Activated naive CD4-positive, alpha-beta T cell treated with anti-CD3 and anti-CD28 coated beads, Interleukin-2, amount 10 ng/mL, durations not matched to agents 7 days and 5 days (primary cell): ENCODE results near the gene SPDYE3.
"Not testable (repeated sequence)": the region's sequence is repeated elsewhere in the genome, so short reads cannot be mapped to it uniquely, and the experiment has no call there.

ENCODE experiments used
- CTCF ChIA-PET: fragments of 350-600 bp; sonication (Branson Sonifier 250); formaldehyde crosslinking; loops from one replicate; lab custom pipeline; 2021; ENCODE audit warnings: antibody characterized with exemption; lab: Charles Lee
- DNase-seq: peaks from one replicate; pipeline ENCODE4 v3.0.0-alpha.2; 2020
- H3K27ac Mint-ChIP-seq: one replicate; pipeline ENCODE4 v1.8.0; 2021; ENCODE audit warnings: mild to moderate bottlenecking, moderate library complexity, mixed read lengths
- H3K27me3 Mint-ChIP-seq: one replicate; pipeline ENCODE4 v1.8.0; 2021; ENCODE audit warnings: mild to moderate bottlenecking, mixed read lengths
- H3K36me3 Mint-ChIP-seq: one replicate; pipeline ENCODE4 v1.8.0; 2021; ENCODE audit warnings: mixed read lengths
- H3K4me1 Mint-ChIP-seq: one replicate; pipeline ENCODE4 v1.8.0; 2021; ENCODE audit warnings: mixed read lengths
- H3K4me3 Mint-ChIP-seq: one replicate; pipeline ENCODE4 v1.8.0; 2021; ENCODE audit warnings: mild to moderate bottlenecking, moderate library complexity, mixed read lengths
- H3K9me3 Mint-ChIP-seq: one replicate; pipeline ENCODE4 v1.8.0; 2021; ENCODE audit warnings: mixed read lengths

Gene SPDYE3, protein sequence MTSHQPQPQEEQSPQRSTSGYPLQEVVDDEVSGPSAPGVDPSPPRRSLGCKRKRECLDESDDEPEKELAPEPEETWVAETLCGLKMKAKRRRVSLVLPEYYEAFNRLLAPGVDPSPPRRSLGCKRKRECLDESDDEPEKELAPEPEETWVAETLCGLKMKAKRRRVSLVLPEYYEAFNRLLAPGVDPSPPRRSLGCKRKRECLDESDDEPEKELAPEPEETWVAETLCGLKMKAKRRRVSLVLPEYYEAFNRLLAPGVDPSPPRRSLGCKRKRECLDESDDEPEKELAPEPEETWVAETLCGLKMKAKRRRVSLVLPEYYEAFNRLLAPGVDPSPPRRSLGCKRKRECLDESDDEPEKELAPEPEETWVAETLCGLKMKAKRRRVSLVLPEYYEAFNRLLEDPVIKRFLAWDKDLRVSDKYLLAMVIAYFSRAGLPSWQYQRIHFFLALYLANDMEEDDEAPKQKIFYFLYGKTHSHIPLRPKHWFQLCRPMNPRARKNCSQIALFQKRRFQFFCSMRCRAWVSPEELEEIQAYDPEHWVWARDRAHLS

DNA sequence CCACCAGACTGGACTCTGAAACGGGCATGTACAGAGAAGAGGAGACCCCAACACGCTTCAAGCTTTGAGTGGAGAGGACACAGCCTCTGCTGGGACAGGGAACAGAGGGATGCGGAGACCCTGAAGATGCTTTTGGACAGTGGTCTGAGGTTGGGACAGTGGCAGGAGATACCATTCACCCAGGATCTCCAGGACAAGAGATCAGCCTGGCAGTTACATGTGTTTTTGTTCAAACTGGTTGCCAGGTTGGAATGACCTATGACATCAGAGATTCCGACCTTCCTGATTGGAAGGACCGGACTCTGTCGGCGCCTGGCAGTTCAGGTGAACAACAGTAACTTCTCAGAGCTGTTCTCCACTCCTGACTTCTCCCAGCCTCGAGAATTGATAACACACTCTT is at the start of gene SPDYE3:
SPDYE3 (plus strand) TSS at position 301 of the 400 bp plus-strand sequence. CDS start 184 bp downstream, outside the sequence.
- DNase-seq, H3K4me1 Mint-ChIP-seq, H3K4me3 Mint-ChIP-seq, CTCF ChIA-PET, H3K27ac Mint-ChIP-seq, H3K27me3 Mint-ChIP-seq, H3K9me3 Mint-ChIP-seq, H3K36me3 Mint-ChIP-seq: not testable (repeated sequence)

DNA sequence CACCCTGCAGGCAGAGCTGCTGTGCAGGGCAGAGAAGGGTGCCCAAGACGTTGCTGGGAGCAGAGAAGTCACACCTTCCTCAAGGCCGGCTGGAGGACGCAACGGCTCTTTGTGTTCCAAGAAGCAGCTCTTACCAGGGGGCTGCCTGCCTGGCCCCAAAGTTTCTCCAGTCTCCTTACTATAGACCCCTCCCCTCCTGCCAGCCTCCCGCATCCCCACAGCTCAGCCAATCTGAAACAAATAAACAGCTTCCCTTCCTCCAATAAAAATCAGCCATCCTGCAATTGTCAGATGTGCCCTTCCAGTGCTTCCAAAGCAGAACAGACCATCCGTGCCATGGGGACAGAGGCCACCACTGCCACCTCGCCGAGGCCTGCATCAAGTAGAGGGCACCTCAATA is 47.5 kb upstream of the SPDYE3 start:
- DNase-seq, H3K9me3 Mint-ChIP-seq, H3K36me3 Mint-ChIP-seq, H3K4me1 Mint-ChIP-seq, CTCF ChIA-PET, H3K27me3 Mint-ChIP-seq, H3K27ac Mint-ChIP-seq, H3K4me3 Mint-ChIP-seq: not testable (repeated sequence)

DNA sequence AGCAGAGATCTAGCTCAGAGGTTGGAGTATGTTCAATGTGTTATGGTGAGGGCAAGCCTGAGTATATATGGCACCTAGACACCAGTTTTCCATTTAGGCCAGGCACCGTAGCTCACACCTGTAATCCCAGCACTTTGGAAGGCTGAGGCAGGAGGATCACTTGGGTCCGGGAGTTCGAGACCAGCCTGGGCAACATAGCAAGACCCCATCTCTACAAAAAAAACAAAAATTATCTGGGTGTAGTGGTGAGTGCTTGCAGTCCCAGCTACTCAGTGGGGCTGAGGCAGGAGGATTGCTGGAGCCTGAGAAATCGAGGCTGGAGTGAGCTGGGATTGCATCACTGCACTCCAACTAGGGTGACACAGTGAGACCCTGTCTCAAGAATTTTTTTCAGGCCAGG is 44.6 kb upstream of the SPDYE3 start:
- DNase-seq, H3K36me3 Mint-ChIP-seq: not testable (repeated sequence)
- CTCF ChIA-PET, result interaction anchor here (0.7 kb wide), 1 partner anchor 259 kb away, joined by 3 read pairs; no protein-coding TSS in a partner anchor

DNA sequence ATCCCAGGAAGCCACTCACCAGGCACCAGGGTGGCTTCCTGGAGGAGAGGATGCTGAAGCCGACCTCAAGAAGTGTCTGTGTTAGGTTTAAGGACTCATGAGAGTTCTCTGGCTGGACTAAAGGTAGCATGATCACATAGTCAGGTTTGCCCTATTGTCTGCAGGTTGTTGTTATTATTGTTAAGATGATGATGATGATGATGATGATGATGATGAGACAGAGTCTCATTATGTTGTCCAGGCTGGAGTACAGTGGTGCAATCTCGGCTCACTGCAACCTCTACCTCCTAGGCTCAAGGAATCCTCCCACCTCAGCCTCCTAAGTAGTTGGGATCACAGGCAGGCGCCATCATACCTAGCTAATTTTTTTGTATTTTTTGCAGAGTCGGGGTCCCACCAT is 43.3 kb upstream of the SPDYE3 start:
- H3K4me1 Mint-ChIP-seq, H3K4me3 Mint-ChIP-seq, H3K36me3 Mint-ChIP-seq, H3K27ac Mint-ChIP-seq, DNase-seq, H3K27me3 Mint-ChIP-seq, H3K9me3 Mint-ChIP-seq, CTCF ChIA-PET: not testable (repeated sequence)

More for the DNA sequence above, 44.6 kb upstream of the SPDYE3 start:
- H3K27me3 Mint-ChIP-seq, H3K9me3 Mint-ChIP-seq, H3K4me1 Mint-ChIP-seq, H3K27ac Mint-ChIP-seq, H3K4me3 Mint-ChIP-seq: not testable (repeated sequence)

DNA sequence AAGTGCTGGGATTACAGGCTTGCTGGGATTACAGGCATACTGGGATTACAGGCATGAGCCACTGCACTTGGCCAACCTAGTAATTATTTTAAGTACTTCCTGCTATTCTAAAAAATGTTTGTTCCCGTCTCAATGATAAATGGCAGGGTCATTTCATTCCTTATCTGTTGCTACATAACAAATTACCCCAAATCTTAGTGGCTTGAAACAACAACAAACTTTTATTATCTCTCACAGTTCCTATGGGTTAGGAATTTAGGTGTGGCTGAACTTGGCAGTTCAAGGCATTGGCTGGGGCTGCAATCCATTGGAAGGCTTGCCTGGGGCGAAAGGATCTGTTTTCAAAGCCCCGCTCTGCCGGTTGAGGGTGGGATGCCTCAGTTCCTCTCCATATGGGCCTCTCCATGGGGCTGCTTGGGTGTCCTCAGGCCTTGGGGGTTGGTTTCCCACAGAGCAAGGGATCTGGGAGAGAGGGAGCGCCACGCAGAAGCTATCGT is 42.8 kb upstream of the SPDYE3 start:
- H3K27ac Mint-ChIP-seq, H3K9me3 Mint-ChIP-seq, DNase-seq, H3K36me3 Mint-ChIP-seq, H3K27me3 Mint-ChIP-seq, H3K4me3 Mint-ChIP-seq, H3K4me1 Mint-ChIP-seq, CTCF ChIA-PET: not testable (repeated sequence)

DNA sequence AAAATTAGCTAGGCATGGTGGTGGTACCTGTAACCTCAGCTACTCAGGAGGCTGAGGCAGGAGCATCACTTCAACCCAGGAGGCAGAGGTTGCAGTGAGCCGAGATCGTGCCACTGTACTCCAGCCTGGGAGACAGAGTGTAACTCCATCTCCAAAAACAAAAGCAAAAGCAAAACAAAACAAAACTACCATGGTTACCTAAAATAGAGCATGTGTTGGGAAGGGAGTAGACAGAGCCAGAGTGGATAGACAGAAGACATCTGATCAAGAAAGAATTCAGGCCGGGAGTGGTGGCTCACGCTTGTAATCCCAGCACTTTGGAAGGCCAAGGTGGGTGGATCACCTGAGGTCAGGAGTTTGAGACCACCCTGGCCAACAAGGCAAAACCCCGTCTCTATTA is 41.7 kb upstream of the SPDYE3 start:
- H3K4me1 Mint-ChIP-seq, H3K9me3 Mint-ChIP-seq, CTCF ChIA-PET, DNase-seq, H3K36me3 Mint-ChIP-seq, H3K27ac Mint-ChIP-seq, H3K4me3 Mint-ChIP-seq: not testable (repeated sequence)
- peaks cover 12% of the 10 kb centered on the region for H3K27me3 Mint-ChIP-seq

DNA sequence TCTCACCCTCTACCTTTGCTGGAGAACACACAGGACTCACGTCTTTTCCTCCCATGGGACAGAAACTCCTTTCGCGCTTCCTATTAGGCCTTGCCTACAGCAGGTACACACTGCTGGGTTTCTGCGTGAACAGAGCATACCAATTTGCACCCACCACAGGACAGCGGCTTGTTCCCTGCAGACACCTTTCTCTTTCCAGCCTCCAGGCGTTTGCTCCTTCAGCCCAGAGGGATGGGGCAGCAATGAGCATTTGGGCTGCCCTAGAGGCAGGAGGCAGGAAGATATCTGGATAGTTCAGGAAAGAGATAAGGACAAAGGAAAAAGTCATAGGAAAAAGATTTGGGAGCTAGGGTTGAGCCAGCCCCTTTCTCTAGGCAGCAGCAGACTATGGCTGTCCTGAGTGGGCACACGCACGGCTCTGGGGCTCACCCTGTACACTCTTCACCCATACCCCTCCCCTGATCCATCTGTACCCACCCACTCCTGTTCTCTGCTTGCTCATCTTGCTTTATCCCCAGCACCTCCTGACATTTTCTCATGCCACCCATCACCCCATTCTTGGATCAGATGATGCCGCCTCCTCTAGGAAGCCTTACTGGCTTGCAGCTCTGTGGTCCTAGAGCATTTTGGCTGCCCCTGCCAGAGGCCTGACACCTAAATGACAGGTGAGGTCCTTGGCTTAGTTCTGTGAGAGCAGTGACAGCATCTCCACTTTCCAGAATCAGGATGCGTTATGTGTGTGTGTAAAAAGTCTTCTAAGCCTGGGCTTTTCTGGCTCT is 40.7 kb upstream of the SPDYE3 start:
- CTCF ChIA-PET, result no interaction called here
- Mint-ChIP-seq H3K27me3 (peaks cover 17% of the 10 kb centered on the region), H3K4me1 (peaks cover 13% of the 10 kb centered on the region), H3K36me3 (peaks cover 1% of the 10 kb centered on the region), H3K9me3 (no peaks in the 10 kb centered on the region), H3K27ac (no peak overlapping the region), H3K4me3 (no peak overlapping the region)
- no peak for DNase-seq

DNA sequence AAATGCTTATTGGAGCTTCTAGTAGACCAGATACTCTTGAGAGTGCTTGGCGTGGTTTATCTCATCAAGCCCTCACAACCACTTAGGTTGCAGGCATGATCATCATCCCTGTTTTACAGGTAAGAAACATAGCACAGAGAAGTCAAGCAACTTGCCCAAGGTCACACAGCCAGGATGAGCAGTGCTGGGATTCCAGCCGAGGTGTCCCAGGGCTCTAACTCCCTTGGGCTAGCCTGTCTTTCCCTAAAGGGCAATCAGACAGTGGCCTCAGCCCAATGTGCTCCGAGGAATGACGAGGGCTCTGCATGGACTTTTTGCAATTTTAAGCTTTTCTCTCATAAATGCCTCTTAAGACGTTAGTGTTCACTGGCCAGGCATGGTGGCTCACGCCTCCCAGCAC is 39.9 kb upstream of the SPDYE3 start:
- Mint-ChIP-seq H3K27me3 (peaks cover 22% of the 10 kb centered on the region), H3K9me3 (no peaks in the 10 kb centered on the region), H3K27ac (no peak overlapping the region), H3K36me3 (peaks cover 1% of the 10 kb centered on the region), H3K4me1 (peaks cover 19% of the 10 kb centered on the region), H3K4me3 (no peak overlapping the region)
- DNase-seq, result no peak
- CTCF ChIA-PET, result no interaction called here

DNA sequence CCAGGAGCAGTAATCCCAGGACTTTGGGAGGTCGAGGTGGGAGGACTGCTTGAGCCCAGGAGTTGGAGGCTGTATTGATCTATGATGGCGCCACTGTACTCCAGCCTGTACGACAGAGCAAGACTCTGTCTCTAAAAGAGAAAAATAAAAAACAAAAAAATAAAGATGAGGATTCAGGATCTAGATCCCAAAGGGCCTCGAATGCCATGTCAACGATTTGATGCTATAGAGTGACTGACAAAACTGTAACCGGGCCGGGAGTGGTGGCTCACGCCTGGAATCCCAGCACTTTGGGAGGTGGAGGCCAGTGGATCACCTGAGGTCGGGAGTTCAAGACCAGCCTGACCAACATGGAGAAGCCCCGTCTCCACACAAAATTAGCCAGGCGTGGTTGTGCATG is 38.6 kb upstream of the SPDYE3 start:
- H3K36me3 Mint-ChIP-seq, H3K9me3 Mint-ChIP-seq, CTCF ChIA-PET, H3K4me3 Mint-ChIP-seq, H3K27ac Mint-ChIP-seq, DNase-seq: not testable (repeated sequence)
- Mint-ChIP-seq H3K27me3 (peaks cover 22% of the 10 kb centered on the region), H3K4me1 (peaks cover 19% of the 10 kb centered on the region)

DNA sequence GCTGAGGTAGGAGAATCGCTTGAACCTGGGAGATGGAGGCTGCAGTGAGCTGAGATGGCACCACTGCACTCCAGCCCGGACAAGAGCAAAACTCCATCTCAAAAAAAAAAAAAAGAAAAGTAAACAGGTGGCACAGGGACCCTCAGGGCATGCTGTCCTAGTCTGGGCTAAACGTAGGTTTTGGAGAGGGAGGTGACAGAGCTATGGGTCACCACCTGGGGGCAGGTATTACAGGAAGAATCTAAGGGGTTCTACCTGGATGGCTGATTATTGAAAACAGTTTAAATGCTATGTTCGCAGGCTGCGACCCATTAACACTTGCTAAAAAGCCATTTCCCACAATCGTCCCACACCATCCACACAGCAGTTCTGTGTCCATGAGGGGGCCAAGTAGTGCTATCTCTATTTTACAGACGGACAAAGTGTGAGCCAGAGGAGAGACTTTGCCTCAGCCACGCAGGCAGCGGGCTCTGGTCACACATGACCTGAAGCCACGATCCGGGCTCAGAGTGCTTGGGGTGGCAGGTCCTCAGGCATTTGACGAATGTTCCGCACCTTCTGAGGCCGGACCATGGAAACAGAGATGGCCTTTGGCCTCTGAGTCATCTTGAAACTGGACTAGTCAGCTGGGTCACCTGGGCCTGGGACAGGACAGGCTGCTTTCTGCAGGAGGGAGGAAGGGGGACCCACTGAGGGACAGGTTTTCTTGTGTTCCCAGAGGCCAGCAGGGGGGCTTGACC is 38.0 kb upstream of the SPDYE3 start:
- H3K27me3 Mint-ChIP-seq, result peaks cover 22% of the 10 kb centered on the region
- CTCF ChIA-PET, DNase-seq, H3K9me3 Mint-ChIP-seq, H3K4me3 Mint-ChIP-seq, H3K27ac Mint-ChIP-seq, H3K36me3 Mint-ChIP-seq: not testable (repeated sequence)
- peaks cover 19% of the 10 kb centered on the region for H3K4me1 Mint-ChIP-seq

DNA sequence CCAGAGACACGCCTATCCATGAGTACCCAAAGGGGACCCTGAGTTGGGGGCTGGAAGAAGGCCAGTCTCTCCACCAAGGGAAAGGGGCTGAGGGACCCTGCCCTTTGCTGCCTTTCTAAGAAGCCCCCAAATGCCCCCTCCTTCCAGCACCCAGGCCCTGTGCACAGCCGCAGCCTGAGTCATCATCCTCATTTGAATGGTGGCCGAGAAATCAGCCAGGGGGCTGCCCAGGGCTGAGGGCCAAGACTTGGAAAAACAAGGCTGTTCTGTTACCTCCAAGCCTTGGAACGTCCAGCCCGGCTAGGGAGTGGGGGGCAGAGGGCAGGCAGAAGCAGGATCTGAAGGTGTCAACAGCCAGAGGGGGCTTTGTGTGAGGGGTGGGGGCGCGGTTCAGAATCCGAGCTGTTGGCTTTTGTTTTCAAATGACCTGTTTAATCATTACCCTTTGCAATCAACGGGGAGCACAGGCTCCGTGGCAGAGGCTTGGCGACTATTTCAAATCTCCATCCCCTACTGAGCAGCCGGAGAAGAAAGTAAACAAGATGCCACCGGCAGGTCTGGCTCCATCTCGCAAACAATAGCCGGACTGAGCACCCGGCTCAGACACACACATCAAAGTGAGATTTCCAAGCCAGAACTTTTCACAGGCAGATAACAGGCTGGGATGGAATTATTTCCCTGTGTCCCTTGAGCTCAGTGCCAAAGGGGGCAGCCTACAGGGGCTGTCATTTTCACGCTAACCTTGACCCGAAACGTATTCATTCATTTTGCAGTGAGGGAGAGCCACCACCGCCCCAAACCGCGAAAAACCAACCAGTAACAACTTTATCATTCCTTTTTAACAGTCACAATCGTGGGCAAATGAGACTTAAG is 37.2 kb upstream of the SPDYE3 start:
- not testable (repeated sequence) for DNase-seq, H3K27ac Mint-ChIP-seq

DNA sequence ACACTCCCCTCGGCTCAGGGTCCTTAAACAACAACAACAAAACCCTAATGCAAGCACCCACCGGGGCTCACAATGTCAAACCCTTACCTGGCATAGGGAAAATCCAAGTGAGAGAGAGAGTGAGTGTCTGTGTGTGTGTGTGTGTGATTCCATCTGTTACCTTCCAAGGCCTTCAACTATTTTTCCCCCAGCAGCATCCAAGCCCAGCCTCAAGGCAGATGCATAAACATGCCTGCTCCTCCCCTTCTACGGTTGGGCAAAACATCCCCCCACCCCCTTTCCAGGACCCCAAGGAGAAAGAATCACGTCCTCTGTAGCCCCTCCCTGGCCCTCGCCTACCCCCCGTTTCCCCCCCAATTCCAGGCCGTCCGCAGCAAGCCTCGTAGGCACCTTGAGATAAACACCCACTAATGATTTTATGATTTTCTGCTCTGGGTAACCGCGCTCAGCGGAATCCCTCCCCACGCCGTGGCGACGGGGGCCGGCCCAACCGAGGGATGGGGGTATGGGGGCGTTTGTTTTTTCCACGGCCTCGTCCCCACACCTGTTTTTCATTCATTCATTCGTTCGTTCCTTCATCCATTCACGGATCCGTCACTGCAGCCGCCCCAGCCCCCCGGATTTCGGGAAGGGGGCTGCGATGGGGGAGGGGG is 36.4 kb upstream of the SPDYE3 start:
- H3K9me3 Mint-ChIP-seq, CTCF ChIA-PET: not testable (repeated sequence)
- peak overlapping the region; percentile 49 for H3K27ac Mint-ChIP-seq

More for the DNA sequence above, 37.2 kb upstream of the SPDYE3 start:
- Mint-ChIP-seq H3K4me3 (peak overlapping the region; percentile 78), H3K27me3 (peaks cover 27% of the 10 kb centered on the region), H3K4me1 (peaks cover 23% of the 10 kb centered on the region)
- CTCF ChIA-PET, H3K36me3 Mint-ChIP-seq, H3K9me3 Mint-ChIP-seq: not testable (repeated sequence)

More for the DNA sequence above, 36.4 kb upstream of the SPDYE3 start:
- peak overlapping the region; percentile 78 for H3K4me3 Mint-ChIP-seq
- peaks cover 26% of the 10 kb centered on the region for H3K4me1 Mint-ChIP-seq
- not testable (repeated sequence) for DNase-seq, H3K36me3 Mint-ChIP-seq
- peaks cover 29% of the 10 kb centered on the region for H3K27me3 Mint-ChIP-seq
